ENCODE data around the gene TROAP.

- no peak for TF ChIP-seq CTCF (conservative IDR thresholded peaks at IDR 0.05; ENCODE audit: low read length)
- TF ChIP-seq EZH2phosphoT487 (IDR thresholded peaks at IDR 0.05; ENCODE audit: borderline replicate concordance) = no peak
Measured at GRCh38 chr12:49279706-49280159, 43.3 kb upstream of the TROAP start.

Measured in Loucy (cell line).